PC-3 (cell line): ENCODE data around the gene MED15. TPM values are rescaled to one million over a fixed set of nuclear protein-coding genes. Genes with fewer than 3 reads are reported as not detected.

Source experiments
- ATAC-seq: fragments of 200-7000 bp; cut with Tn5 transposase; 2 replicates; pipeline ENCODE4 v1.9.1; 2020; ENCODE audit warnings: mild to moderate bottlenecking, moderate library complexity
- BruUV-seq: library from RNA; stranded (reverse); fragments of 400-500 nt; replicated peaks from 2 replicates; lab custom pipeline; 2021; lab: Mats Ljungman, UMichigan
- CTCF ChIA-PET: fragments of 300-600 bp; sonication (Branson Sonifier 250); formaldehyde crosslinking; loops from one replicate; lab custom pipeline; 2022; ENCODE audit warnings: antibody characterized with exemption; lab: Charles Lee
- POLR2A ChIA-PET: fragments of 300-600 bp; sonication (Branson Sonifier 250); formaldehyde crosslinking; loops from one replicate; lab custom pipeline; 2022; ENCODE audit warnings: antibody characterized with exemption; ENCODE audit not compliant: unreplicated experiment; lab: Charles Lee
- DNase-seq: peaks from one replicate; pipeline ENCODE4 v3.0.0-alpha.2; 2015
- H2AFZ ChIP-seq: fragments of 300-600 bp; sonication (generic); 2 replicates; pipeline ENCODE4 v1.6.0; 2016; ENCODE audit warnings: antibody characterized with exemption, low read length
- H3F3A ChIP-seq: fragments of 300-600 bp; sonication (generic); one replicate; pipeline ENCODE4 v1.6.0; 2017; ENCODE audit warnings: antibody characterized with exemption, low read length, control low read depth, mild to moderate bottlenecking; ENCODE audit not compliant: unreplicated experiment
- H3K27ac ChIP-seq: fragments of 300-600 bp; sonication (generic); 2 replicates; pipeline ENCODE4 v1.5.1; 2016; ENCODE audit warnings: mild to moderate bottlenecking, low read length
- H3K27me3 ChIP-seq: fragments of 300-600 bp; sonication (generic); 2 replicates; pipeline ENCODE4 v1.6.1; 2016; ENCODE audit warnings: low read length, mixed read lengths
- H3K36me3 ChIP-seq: fragments of 300-600 bp; sonication (generic); 2 replicates; pipeline ENCODE4 v1.6.1; 2016; ENCODE audit warnings: low read depth, mixed run types, low read length, mixed read lengths
- H3K4me1 ChIP-seq: fragments of 300-600 bp; sonication (generic); 2 replicates; pipeline ENCODE4 v1.5.1; 2016; ENCODE audit warnings: low read length; ENCODE audit not compliant: insufficient read depth
- H3K4me2 ChIP-seq: fragments of 300-600 bp; sonication (generic); 2 replicates; pipeline ENCODE4 v1.6.0; 2016; ENCODE audit warnings: low read length
- H3K4me3 ChIP-seq: fragments of 300-600 bp; sonication (generic); 2 replicates; pipeline ENCODE4 v1.5.1; 2016; ENCODE audit warnings: mild to moderate bottlenecking, low read length, mixed read lengths
- H3K79me2 ChIP-seq: fragments of 300-600 bp; sonication (generic); 2 replicates; pipeline ENCODE4 v1.6.1; 2017; ENCODE audit warnings: low read length, mixed read lengths
- H3K9ac ChIP-seq: fragments of 300-600 bp; sonication (generic); 2 replicates; pipeline ENCODE4 v1.6.0; 2016; ENCODE audit warnings: mild to moderate bottlenecking, low read length
- H3K9me2 ChIP-seq: fragments of 300-600 bp; sonication (generic); replicated peaks from 2 replicates; pipeline ENCODE4 v1.6.1; 2016; ENCODE audit warnings: mixed run types, low read length, mixed read lengths
- H3K9me3 ChIP-seq: fragments of 300-600 bp; sonication (generic); 2 replicates; pipeline ENCODE4 v1.6.1; 2016; ENCODE audit warnings: low read length, mixed read lengths
- H4K20me1 ChIP-seq: fragments of 300-600 bp; sonication (generic); 2 replicates; pipeline ENCODE4 v1.6.1; 2016; ENCODE audit warnings: low read length, mixed read lengths
- EZH2 ChIP-seq: fragments of 300-600 bp; sonication (generic); IDR thresholded peaks from one replicate; pipeline ENCODE4 v1.6.1; 2017; ENCODE audit warnings: antibody characterized with exemption, mild to moderate bottlenecking, low read length; ENCODE audit not compliant: unreplicated experiment
- EZH2phosphoT487 ChIP-seq: fragments of 300-600 bp; sonication (generic); IDR thresholded peaks from 2 replicates; pipeline ENCODE4 v1.6.1; 2018; ENCODE audit warnings: mild to moderate bottlenecking, antibody characterized with exemption, low read length, borderline replicate concordance
- intact Hi-C: fragments of 100-400 bp; cut with micrococcal nuclease; formaldehyde crosslinking; loops from 2 replicates; pipeline ENCODE4 v1.9.0; 2023
- total RNA-seq: library from RNA; depleted of rRNA; stranded (reverse); fragments of >200 nt; gene quantifications from 2 replicates; pipeline ENCODE4 v1.2.3, GENCODE V29; 2014
- TF ChIP-seq, protein P1 (sequence below): fragments of 300-600 bp; sonication (generic); conservative IDR thresholded peaks from 2 replicates; pipeline ENCODE4 v1.5.1; 2017; ENCODE audit warnings: antibody characterized with exemption, low read depth, mild to moderate bottlenecking, low read length

The MED15 gene
- total RNA-seq, 1 experiment from 2014 or later = 55.9 TPM

DNA sequence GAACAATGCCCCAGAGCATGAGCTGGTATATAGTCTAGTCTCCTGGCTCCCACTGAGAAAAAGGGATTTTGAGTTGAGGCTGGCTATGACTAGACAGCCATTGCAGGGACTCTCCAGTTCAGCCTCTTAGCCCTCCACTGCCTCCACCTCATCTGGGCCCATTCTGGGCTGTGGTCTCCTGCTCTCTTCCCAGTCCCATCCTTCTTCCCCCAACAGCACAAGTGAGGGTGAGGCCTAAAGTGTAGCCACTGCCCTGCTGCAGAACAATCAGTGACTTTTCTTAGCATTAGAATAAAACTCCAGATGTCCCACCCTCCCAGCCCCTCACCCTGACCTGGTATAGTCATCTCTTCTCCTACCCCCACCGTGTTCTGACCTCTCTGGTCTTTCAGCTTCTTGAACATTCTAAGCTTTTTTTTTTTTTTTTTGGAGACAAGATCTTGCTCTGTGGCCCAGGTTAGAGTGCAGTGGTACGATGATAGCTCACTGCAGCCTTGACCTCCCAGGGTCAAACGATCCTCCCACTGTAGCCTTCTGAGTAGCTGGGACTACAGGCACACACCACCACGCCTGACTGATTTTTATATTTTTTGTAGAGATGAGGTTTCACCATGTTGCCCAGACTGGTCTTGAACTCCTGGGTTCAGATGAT lies 4.3 kb downstream of the MED15 start:
- peaks cover 45% of the 10 kb centered on the region for H4K20me1 ChIP-seq
- no peak overlapping the region for H3K9ac ChIP-seq
- no peak overlapping the region for H3K27ac ChIP-seq
- no TSS peak for BruUV-seq
- peaks cover 8% of the 10 kb centered on the region for H3K36me3 ChIP-seq
- H3K79me2 ChIP-seq = peaks cover 93% of the 10 kb centered on the region
- POLR2A ChIA-PET = no interaction called here
- H3K4me3 ChIP-seq = no peak overlapping the region
- H2AFZ ChIP-seq = no peak overlapping the region
- no peaks in the 10 kb centered on the region for H3K9me3 ChIP-seq
- no peak for DNase-seq
- no peak for ATAC-seq
- no peaks in the 10 kb centered on the region for H3K9me2 ChIP-seq
- H3K4me1 ChIP-seq = peaks cover 55% of the 10 kb centered on the region
- intact Hi-C loops = no loop called here
- H3K4me2 ChIP-seq = no peak overlapping the region
- no peaks in the 10 kb centered on the region for H3K27me3 ChIP-seq
- peaks cover 6% of the 10 kb centered on the region for H3F3A ChIP-seq
- TF ChIP-seq EZH2phosphoT487 = no peak
- TF ChIP-seq EZH2 = no peak
- CTCF ChIA-PET = interaction anchor here (0.6 kb wide), 1 partner anchor 13 kb away, joined by 3 read pairs; no protein-coding TSS in a partner anchor

DNA sequence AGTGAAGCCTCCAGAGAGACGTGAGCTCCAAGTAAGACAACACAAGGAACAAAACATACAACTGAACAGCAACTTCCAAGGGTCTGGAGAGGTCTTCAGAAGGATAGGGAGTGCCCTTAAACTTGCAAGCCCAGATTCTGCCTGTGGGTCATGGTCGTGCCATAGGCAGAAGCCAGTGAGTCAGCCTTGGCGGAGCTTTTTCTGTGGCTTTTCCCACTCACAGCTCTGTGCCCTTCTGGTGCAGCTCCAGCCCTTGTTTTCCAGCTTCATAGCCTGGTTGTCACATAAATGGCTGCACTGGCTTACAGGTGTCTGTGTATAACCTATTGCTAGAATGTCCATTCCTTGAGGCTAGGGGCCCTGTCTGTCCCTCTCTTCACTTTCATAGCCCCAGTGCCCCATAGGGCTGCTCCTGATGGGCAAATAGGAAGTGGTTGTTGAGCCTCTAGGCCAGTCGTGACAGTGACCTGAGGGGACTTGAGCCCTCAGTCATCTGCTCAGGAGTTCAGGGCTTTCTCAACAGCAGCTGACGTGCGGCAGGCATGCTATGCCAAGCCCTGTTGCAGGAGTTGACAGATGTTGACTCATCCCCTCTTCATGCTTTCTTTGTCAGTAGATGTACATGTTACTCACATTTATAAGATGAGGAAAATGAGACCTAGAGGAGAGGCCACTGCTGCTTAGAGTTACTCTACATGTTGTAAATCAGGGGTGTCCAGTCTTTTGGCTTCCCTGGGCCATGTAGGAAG lies 7.4 kb downstream of the MED15 start:
- ChIA-PET CTCF (interaction anchor here (0.5 to 0.8 kb wide), 2 partner anchors 51 to 53 kb away, joined by 3 to 8 read pairs; no protein-coding TSS in a partner anchor), POLR2A (no interaction called here)
- Histone ChIP-seq H3K9ac (peak overlapping the region; percentile 29), H3K79me2 (peaks cover 99% of the 10 kb centered on the region), H3K9me3 (no peaks in the 10 kb centered on the region), H3K27me3 (no peaks in the 10 kb centered on the region), H3K27ac (peak overlapping the region; percentile 91), H3K4me2 (peak overlapping the region; percentile 43), H3K36me3 (peaks cover 19% of the 10 kb centered on the region), H4K20me1 (peaks cover 63% of the 10 kb centered on the region), H3K4me1 (peaks cover 37% of the 10 kb centered on the region), H2AFZ (no peak overlapping the region), H3K9me2 (no peaks in the 10 kb centered on the region), H3F3A (no peaks in the 10 kb centered on the region), H3K4me3 (no peak overlapping the region)
- ATAC-seq = peak; percentile 95
- DNase-seq = peak; percentile 88
- TF ChIP-seq, protein P1, sequence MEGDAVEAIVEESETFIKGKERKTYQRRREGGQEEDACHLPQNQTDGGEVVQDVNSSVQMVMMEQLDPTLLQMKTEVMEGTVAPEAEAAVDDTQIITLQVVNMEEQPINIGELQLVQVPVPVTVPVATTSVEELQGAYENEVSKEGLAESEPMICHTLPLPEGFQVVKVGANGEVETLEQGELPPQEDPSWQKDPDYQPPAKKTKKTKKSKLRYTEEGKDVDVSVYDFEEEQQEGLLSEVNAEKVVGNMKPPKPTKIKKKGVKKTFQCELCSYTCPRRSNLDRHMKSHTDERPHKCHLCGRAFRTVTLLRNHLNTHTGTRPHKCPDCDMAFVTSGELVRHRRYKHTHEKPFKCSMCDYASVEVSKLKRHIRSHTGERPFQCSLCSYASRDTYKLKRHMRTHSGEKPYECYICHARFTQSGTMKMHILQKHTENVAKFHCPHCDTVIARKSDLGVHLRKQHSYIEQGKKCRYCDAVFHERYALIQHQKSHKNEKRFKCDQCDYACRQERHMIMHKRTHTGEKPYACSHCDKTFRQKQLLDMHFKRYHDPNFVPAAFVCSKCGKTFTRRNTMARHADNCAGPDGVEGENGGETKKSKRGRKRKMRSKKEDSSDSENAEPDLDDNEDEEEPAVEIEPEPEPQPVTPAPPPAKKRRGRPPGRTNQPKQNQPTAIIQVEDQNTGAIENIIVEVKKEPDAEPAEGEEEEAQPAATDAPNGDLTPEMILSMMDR = no peak
- TF ChIP-seq EZH2 (no peak), EZH2phosphoT487 (no peak)
- BruUV-seq = no TSS peak
- intact Hi-C loops = loop anchor here (2.0 kb wide), 1 partner anchor 16 kb away; no protein-coding TSS in a partner anchor

DNA sequence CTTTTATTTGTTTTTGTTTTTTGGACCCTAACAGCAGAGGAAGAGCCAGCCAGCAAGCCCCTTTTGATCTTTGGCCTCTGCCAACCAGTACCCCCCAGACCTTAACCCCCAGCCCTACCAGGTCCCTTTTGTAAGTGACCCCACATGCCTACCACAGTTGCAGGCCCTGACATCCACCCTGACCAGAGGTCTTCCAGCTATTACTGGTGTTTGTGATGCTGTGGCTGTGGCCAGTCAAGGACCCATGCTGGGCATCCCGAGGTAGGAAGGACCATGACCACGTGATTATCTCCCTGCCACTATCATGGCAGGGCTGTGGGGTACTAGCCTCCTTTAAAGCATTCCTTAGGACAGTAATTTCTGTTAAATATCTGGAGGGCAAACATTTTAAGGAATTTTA lies 9.0 kb downstream of the MED15 start:
- Histone ChIP-seq H3K79me2 (peaks cover 98% of the 10 kb centered on the region), H3K9ac (no peak overlapping the region), H3K4me2 (no peak overlapping the region), H3F3A (no peaks in the 10 kb centered on the region), H3K27me3 (no peaks in the 10 kb centered on the region), H3K36me3 (peaks cover 19% of the 10 kb centered on the region), H3K4me3 (no peak overlapping the region), H2AFZ (no peak overlapping the region), H3K4me1 (peaks cover 23% of the 10 kb centered on the region), H3K9me2 (no peaks in the 10 kb centered on the region), H3K27ac (no peak overlapping the region), H3K9me3 (no peaks in the 10 kb centered on the region), H4K20me1 (peaks cover 51% of the 10 kb centered on the region)
- no peak for DNase-seq
- ChIA-PET POLR2A (no interaction called here), CTCF (no interaction called here)
- intact Hi-C loops = no loop called here
- ATAC-seq = no peak
- BruUV-seq = no TSS peak
- no peak for TF ChIP-seq EZH2phosphoT487
